K562 (cell line): ENCODE results near the gene HSPA5. TPM values are rescaled to one million over a fixed set of nuclear protein-coding genes. Genes with fewer than 3 reads are reported as not detected.
A peak's percentile ranks its signal among the peaks of the same experiment; 100 is the strongest.

Experiments used
- NFIC ChIP-seq: fragments of 450-650 bp; IDR thresholded peaks from 2 replicates; pipeline ENCODE4 v1.6.1; 2017; ENCODE audit warnings: mild to moderate bottlenecking, inconsistent platforms
- NR2C1 ChIP-seq, 2 experiments: fragments of 450-650 bp; IDR thresholded peaks; 2 replicates each; pipeline ENCODE4 v1.6.1; 2017; ENCODE audit warnings: mild to moderate bottlenecking in 2 of 2, antibody characterized with exemption in 1 of 2, inconsistent platforms in 1 of 2, missing compliant biosample characterization in 1 of 2, missing genetic modification characterization in 1 of 2
- NR2F6 ChIP-seq: fragments of 450-650 bp; formaldehyde crosslinking; IDR thresholded peaks from 2 replicates; pipeline ENCODE4 v1.4.0; 2020; ENCODE audit warnings: mild to moderate bottlenecking
- PURB ChIP-seq: sonication (generic); formaldehyde crosslinking; IDR thresholded peaks from 2 replicates; pipeline ENCODE4 v1.9.0; 2021; ENCODE audit warnings: low read depth, mild to moderate bottlenecking, missing genetic modification reagents
- ZNF766 ChIP-seq: fragments of 200-800 bp; sonication (Bioruptor generic); conservative IDR thresholded peaks from 2 replicates; pipeline ENCODE4 v1.6.1; 2016; ENCODE audit warnings: missing genetic modification characterization, missing compliant biosample characterization
- polyA plus RNA-seq, 8 experiments: library from polyadenylated mRNA; depleted of rRNA in 4 of 8; stranded (reverse) in 5 of 8; unstranded in 3 of 8; fragments of >200 nt; fragmentation: Nextera tagmentation in 2 of 8; fragmentation: Illumina TruSeq in 1 of 8; extraction: Ambion mirVana in 2 of 8; extraction: Trizol in 1 of 8; gene quantifications; 2 replicates each; pipeline versions ENCODE4 v1.2.1 to v1.2.3, GENCODE V29; 2011 to 2014; ENCODE audit warnings: inconsistent platforms in 1 of 8, missing spikeins in 1 of 8
- total RNA-seq, 7 experiments: library from RNA; depleted of rRNA in 6 of 7; stranded (reverse); fragments of >200 nt in 6 of 7; fragmentation: Illumina TruSeq in 2 of 7; extraction: Trizol in 2 of 7; gene quantifications; 2 replicates each; pipeline versions ENCODE4 v1.2.1 to v1.2.3, GENCODE V29; 2011 to 2021; ENCODE audit warnings: low replicate concordance in 1 of 7
- TF ChIP-seq, protein P1 (sequence below), 2 experiments: IDR thresholded peaks in 1 of 2; conservative IDR thresholded peaks in 1 of 2; 2 replicates each; pipeline ENCODE4 v1.6.1; 2016; ENCODE audit warnings: low read depth in 2 of 2, mild to moderate bottlenecking in 1 of 2, missing compliant biosample characterization in 1 of 2, missing genetic modification characterization in 1 of 2, moderate library complexity in 1 of 2
- TF ChIP-seq, protein P2 (sequence below): fragments of 450-650 bp; IDR thresholded peaks from 2 replicates; pipeline ENCODE4 v1.6.1; 2017; ENCODE audit warnings: mild to moderate bottlenecking, moderate library complexity

Gene HSPA5
- total and polyA plus RNA-seq, 9 of the 15 experiments (the other 6 are each of a cell fraction or from before 2014, with no cell fraction given): 48.0 to 265 (median 113) TPM

DNA sequence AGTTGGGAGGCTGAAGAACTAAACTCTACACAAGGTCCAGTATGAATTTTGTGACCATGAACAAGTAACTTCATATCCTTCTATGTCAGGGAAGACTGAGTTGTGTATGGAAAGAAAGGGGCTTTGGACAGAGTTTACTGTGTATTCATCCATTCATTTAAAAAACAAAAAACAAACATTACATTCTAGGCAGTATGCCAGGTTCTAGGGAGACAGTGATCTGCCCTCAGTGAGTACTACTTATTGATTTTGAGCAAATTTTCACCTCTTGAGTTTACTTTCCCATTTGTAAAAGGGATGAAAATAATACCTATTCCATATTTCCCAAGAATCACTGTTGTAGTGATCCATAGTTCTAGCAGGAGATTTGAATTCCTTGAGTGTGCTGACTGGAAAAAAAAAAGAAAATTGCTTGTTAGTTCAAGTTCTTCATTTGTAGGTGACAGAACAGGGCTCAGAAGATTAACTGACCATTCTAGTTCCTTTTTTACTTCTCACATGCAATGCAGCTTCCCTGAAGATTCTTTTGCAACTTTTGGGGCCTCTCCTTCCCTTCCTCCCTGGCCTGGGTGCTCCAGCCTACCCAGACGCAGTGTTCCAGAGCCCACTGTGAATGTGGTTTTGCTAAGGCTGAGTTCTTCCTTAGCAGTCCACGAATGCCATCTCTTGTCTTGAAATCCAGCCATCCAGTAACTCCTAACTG, 17.8 kb upstream of the HSPA5 start (continued):
- no peak for TF ChIP-seq NR2F6 (CRISPR knock-in tag)
- TF ChIP-seq, protein P1, sequence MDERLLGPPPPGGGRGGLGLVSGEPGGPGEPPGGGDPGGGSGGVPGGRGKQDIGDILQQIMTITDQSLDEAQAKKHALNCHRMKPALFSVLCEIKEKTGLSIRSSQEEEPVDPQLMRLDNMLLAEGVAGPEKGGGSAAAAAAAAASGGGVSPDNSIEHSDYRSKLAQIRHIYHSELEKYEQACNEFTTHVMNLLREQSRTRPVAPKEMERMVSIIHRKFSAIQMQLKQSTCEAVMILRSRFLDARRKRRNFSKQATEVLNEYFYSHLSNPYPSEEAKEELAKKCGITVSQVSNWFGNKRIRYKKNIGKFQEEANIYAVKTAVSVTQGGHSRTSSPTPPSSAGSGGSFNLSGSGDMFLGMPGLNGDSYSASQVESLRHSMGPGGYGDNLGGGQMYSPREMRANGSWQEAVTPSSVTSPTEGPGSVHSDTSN (CRISPR knock-in tag; IDR thresholded peaks at IDR 0.05; ENCODE audit: low read depth): no peak
- TF ChIP-seq, protein P1 (tag; conservative IDR thresholded peaks at IDR 0.05; ENCODE audit: low read depth): 0 out of 2 replicates have a peak, but pooled peaks have one; percentile 21
- TF ChIP-seq, protein P2, sequence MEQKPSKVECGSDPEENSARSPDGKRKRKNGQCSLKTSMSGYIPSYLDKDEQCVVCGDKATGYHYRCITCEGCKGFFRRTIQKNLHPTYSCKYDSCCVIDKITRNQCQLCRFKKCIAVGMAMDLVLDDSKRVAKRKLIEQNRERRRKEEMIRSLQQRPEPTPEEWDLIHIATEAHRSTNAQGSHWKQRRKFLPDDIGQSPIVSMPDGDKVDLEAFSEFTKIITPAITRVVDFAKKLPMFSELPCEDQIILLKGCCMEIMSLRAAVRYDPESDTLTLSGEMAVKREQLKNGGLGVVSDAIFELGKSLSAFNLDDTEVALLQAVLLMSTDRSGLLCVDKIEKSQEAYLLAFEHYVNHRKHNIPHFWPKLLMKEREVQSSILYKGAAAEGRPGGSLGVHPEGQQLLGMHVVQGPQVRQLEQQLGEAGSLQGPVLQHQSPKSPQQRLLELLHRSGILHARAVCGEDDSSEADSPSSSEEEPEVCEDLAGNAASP: no peak
- TF ChIP-seq ZNF766: 0 out of 2 replicates have a peak, but pooled peaks have one; percentile 24
- no peak for TF ChIP-seq PURB
- peak; percentile 29; the same call in 1 of the 2 replicates for TF ChIP-seq NFIC
- TF ChIP-seq NR2C1 (IDR thresholded peaks at IDR 0.05): no peak; the same call in 1 of the 2 replicates
- TF ChIP-seq NR2C1 (tag; IDR thresholded peaks at IDR 0.05): peak; percentile 35; the same call in 1 of the 2 replicates
